Nephron progenitor cell (in vitro differentiated cells): ENCODE results near the gene TRIB2.

Experiments used
- DNase-seq: peaks from one replicate; pipeline ENCODE4 v3.0.0; 2021
- H3K27ac Mint-ChIP-seq: 2 replicates; pipeline ENCODE4 v1.8.0; 2021; ENCODE audit warnings: mild to moderate bottlenecking, moderate library complexity, mixed read lengths
- H3K27me3 Mint-ChIP-seq: 2 replicates; pipeline ENCODE4 v1.8.0; 2021; ENCODE audit warnings: mild to moderate bottlenecking, low read depth, mixed read lengths; ENCODE audit not compliant: poor library complexity
- H3K36me3 Mint-ChIP-seq: 2 replicates; pipeline ENCODE4 v1.8.0; 2021; ENCODE audit warnings: low read depth, mixed read lengths
- H3K4me1 Mint-ChIP-seq: 2 replicates; pipeline ENCODE4 v1.8.0; 2021; ENCODE audit warnings: mixed read lengths
- H3K4me3 Mint-ChIP-seq: 2 replicates; pipeline ENCODE4 v1.8.0; 2021; ENCODE audit warnings: mild to moderate bottlenecking, moderate library complexity, mixed read lengths
- H3K9me3 Mint-ChIP-seq: 2 replicates; pipeline ENCODE4 v1.8.0; 2021; ENCODE audit warnings: mild to moderate bottlenecking, moderate library complexity, mixed read lengths
- TF ChIP-seq, protein P1 (sequence below): fragments of 200-600 bp; sonication (generic); IDR thresholded peaks from 2 replicates; pipeline ENCODE4 v1.5.0; 2021; ENCODE audit warnings: antibody characterized with exemption

The TRIB2 gene

DNA sequence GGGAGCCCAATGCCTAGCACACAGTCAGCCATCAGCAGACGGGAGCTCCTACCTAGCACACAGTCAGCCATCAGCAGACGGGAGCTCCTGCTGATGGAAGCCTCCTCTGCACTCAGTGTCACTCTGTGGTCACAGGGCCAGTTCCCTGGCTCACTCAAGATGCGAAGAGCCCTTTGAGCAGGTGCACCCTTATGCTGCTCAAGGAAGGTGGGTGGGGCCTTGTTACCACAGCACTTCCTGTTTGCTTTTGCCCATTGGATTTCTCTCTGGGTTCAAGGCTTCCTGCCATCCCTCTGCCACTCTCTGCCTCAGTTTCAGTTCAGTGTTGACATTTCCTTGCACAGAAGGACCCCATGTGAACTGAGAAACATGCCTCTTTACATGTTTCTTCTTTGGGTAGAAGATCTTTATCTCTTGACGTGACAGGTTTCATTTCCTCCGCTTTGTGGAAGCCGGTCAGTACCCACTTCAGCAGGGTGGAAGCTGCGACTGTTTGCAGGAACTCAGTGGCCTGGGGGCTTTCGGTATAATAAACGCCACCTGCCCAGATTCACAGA lies 11.6 kb downstream of the TRIB2 start:
- Mint-ChIP-seq H3K36me3 (peaks cover 85% of the 10 kb centered on the region), H3K27me3 (no peaks in the 10 kb centered on the region), H3K4me3 (no peak overlapping the region), H3K4me1 (peaks cover 54% of the 10 kb centered on the region), H3K9me3 (no peaks in the 10 kb centered on the region), H3K27ac (no peak overlapping the region)
- no peak for DNase-seq
- TF ChIP-seq, protein P1, sequence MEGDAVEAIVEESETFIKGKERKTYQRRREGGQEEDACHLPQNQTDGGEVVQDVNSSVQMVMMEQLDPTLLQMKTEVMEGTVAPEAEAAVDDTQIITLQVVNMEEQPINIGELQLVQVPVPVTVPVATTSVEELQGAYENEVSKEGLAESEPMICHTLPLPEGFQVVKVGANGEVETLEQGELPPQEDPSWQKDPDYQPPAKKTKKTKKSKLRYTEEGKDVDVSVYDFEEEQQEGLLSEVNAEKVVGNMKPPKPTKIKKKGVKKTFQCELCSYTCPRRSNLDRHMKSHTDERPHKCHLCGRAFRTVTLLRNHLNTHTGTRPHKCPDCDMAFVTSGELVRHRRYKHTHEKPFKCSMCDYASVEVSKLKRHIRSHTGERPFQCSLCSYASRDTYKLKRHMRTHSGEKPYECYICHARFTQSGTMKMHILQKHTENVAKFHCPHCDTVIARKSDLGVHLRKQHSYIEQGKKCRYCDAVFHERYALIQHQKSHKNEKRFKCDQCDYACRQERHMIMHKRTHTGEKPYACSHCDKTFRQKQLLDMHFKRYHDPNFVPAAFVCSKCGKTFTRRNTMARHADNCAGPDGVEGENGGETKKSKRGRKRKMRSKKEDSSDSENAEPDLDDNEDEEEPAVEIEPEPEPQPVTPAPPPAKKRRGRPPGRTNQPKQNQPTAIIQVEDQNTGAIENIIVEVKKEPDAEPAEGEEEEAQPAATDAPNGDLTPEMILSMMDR: no peak

DNA sequence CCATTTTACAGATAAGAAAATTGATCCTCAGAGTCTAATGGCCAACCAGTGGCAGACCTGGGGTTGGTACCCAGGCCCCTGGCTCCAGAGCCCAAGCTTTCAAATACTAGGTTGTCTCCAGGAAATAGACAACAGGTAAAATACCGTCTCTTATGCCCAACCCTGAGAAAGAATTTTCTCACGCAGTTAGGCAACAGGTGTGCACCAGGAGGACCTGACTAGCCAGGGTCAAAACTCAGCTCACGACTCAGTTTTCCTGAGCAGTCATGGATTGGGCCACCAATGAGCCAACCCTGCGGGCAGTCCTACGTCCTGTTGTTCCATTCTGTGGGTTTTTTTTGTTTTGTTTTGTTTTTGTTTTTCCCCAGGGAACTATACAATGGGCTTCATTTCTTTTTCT lies 13.5 kb downstream of the TRIB2 start:
- Mint-ChIP-seq H3K9me3 (no peaks in the 10 kb centered on the region), H3K4me3 (no peak overlapping the region), H3K36me3 (peaks cover 72% of the 10 kb centered on the region), H3K4me1 (peaks cover 47% of the 10 kb centered on the region), H3K27me3 (no peaks in the 10 kb centered on the region), H3K27ac (no peak overlapping the region)
- TF ChIP-seq, protein P1: no peak
- no peak for DNase-seq

DNA sequence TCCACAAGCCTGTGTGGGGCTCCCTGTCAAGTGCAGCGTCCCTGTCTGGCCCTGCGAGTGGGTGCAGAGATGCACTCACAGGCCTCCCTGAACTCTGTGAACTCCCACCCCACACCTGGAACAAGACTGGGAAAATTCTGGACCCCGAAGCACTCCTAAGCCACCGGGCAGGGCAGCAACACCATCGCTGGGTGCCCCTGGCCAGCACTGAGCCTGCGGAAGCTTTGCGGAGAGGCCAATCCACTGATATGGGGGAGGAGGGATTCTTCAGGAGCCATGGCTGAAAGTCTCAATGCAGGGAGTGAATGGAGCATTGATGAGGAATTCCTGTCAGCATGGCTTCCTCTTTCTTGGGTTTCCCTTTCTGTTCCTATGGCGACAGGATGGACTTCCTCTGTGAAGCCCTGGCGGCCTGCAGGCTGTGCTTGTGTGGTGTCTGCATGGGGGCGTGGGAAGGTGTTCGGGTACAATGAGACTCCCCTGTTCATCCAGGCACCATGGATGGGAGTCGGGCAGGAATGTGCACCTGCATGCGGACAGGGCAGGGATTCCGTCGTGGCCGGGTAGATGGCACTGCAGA lies 15.1 kb downstream of the TRIB2 start:
- H3K36me3 Mint-ChIP-seq: peaks cover 72% of the 10 kb centered on the region
- TF ChIP-seq, protein P1: no peak
- peaks cover 46% of the 10 kb centered on the region for H3K4me1 Mint-ChIP-seq
- DNase-seq: no peak
- no peaks in the 10 kb centered on the region for H3K9me3 Mint-ChIP-seq
- no peak overlapping the region for H3K4me3 Mint-ChIP-seq
- H3K27ac Mint-ChIP-seq: peak overlapping the region; percentile 51
- H3K27me3 Mint-ChIP-seq: no peaks in the 10 kb centered on the region

DNA sequence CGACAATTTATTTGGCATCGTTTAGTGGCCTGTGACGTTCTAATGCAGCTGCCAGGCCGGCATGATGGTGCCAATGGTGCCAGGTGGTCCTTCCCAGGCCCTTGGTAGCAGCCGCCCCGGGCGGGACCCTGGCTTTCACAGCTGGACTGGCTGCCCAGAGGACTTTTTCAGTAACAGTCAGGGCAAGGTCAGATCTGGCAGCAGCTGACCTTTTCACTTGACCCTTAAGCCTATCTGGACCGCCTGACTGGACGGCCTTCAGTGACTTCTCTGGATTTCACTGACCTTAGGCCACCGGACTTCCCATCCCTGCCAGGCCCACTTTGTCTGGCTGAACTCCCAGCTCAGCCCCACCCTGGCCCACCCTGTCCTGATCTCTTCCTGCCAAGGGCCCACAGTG lies 15.9 kb downstream of the TRIB2 start:
- no peak for DNase-seq
- Mint-ChIP-seq H3K27ac (no peak overlapping the region), H3K36me3 (peaks cover 75% of the 10 kb centered on the region), H3K4me1 (peaks cover 54% of the 10 kb centered on the region), H3K9me3 (no peaks in the 10 kb centered on the region), H3K27me3 (no peaks in the 10 kb centered on the region), H3K4me3 (no peak overlapping the region)
- TF ChIP-seq, protein P1: no peak

DNA sequence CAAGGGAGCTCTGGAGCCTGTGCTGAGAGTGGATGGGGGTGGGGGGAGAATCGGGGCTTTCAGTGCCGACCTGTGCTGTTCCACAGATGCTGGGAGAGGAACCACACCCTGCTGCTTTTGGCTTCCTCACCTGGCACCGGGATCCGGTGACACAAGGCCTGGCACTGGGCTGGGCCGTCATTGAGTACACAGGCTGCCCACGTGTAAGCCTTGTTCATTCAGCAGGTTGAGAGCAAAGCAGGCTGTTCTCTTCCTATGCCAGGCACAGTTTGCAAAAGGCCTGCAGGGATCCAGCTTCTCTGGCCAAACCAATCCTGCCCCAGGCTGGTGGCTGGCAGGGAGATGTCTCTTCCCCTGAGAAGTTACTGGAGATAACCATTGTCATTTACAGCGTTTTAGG lies 17.1 kb downstream of the TRIB2 start:
- H3K27ac Mint-ChIP-seq: no peak overlapping the region
- H3K27me3 Mint-ChIP-seq: no peaks in the 10 kb centered on the region
- DNase-seq: no peak
- TF ChIP-seq, protein P1: no peak
- peaks cover 75% of the 10 kb centered on the region for H3K36me3 Mint-ChIP-seq
- peaks cover 47% of the 10 kb centered on the region for H3K4me1 Mint-ChIP-seq
- no peak overlapping the region for H3K4me3 Mint-ChIP-seq
- H3K9me3 Mint-ChIP-seq: no peaks in the 10 kb centered on the region
